GM12878 (cell line): ENCODE data around the gene SLC12A5. TPM values are rescaled to one million over a fixed set of nuclear protein-coding genes. Genes with fewer than 3 reads are reported as not detected.
A peak's percentile ranks its signal among the peaks of the same experiment; 100 is the strongest.

Experiments
- ATF3 ChIP-seq: IDR thresholded peaks from 2 replicates; pipeline ENCODE4 v1.6.1; 2011; ENCODE audit warnings: low read depth, mild to moderate bottlenecking, low read length, moderate library complexity, borderline replicate concordance; ENCODE audit errors: extremely low read depth
- BRCA1 ChIP-seq: IDR thresholded peaks from 2 replicates; pipeline ENCODE4 v1.6.1; 2011; ENCODE audit warnings: low read depth, low read length, improper control_type of control experiment
- CEBPB ChIP-seq, 2 experiments: fragments of 150-350 bp in 1 of 2; IDR thresholded peaks; 2 replicates each; pipeline ENCODE4 v1.6.1; 2012 to 2014; ENCODE audit warnings: low read depth in 2 of 2, low read length in 2 of 2, borderline replicate concordance in 1 of 2, inconsistent platforms in 1 of 2
- CHD1 ChIP-seq: IDR thresholded peaks from 2 replicates; pipeline ENCODE4 v1.6.1; 2012; ENCODE audit warnings: low read depth, low read length, improper control_type of control experiment
- CHD2 ChIP-seq: IDR thresholded peaks from 2 replicates; pipeline ENCODE4 v1.6.1; 2011; ENCODE audit warnings: low read depth, low read length, improper control_type of control experiment, borderline replicate concordance
- CREB1 ChIP-seq: IDR thresholded peaks from 2 replicates; pipeline ENCODE4 v1.6.1; 2012; ENCODE audit warnings: low read depth, mild to moderate bottlenecking, inconsistent platforms
- CREM ChIP-seq: IDR thresholded peaks from 2 replicates; pipeline ENCODE4 v1.6.1; 2014; ENCODE audit warnings: antibody characterized with exemption, low read depth
- E4F1 ChIP-seq: fragments of 450-650 bp; IDR thresholded peaks from 2 replicates; pipeline ENCODE4 v1.6.1; 2018; ENCODE audit warnings: borderline replicate concordance, mild to moderate bottlenecking; ENCODE audit not compliant: partially characterized antibody
- GATAD2B ChIP-seq: fragments of 450-650 bp; conservative IDR thresholded peaks from 2 replicates; pipeline ENCODE4 v1.6.1; 2017; ENCODE audit warnings: low read depth, mild to moderate bottlenecking, moderate library complexity
- KDM1A ChIP-seq: fragments of 200-600 bp; sonication (generic); IDR thresholded peaks from 2 replicates; pipeline ENCODE4 v1.6.1; 2016; ENCODE audit warnings: borderline replicate concordance
- MAX ChIP-seq: IDR thresholded peaks from 2 replicates; pipeline ENCODE4 v1.6.1; 2012; ENCODE audit warnings: low read depth, low read length, improper control_type of control experiment
- MEF2A ChIP-seq: IDR thresholded peaks from 2 replicates; pipeline ENCODE4 v1.6.1; 2011; ENCODE audit warnings: low read depth, mild to moderate bottlenecking, low read length, moderate library complexity; ENCODE audit not compliant: insufficient read depth
- MTA3 ChIP-seq: IDR thresholded peaks from 2 replicates; pipeline ENCODE4 v1.6.1; 2012; ENCODE audit warnings: low read length, inconsistent platforms, borderline replicate concordance
- NKRF ChIP-seq: fragments of 450-650 bp; conservative IDR thresholded peaks from 2 replicates; pipeline ENCODE4 v1.6.1; 2017; ENCODE audit warnings: mild to moderate bottlenecking, moderate library complexity
- NR2C2 ChIP-seq: IDR thresholded peaks from 2 replicates; pipeline ENCODE4 v1.6.1; 2011; ENCODE audit warnings: borderline replicate concordance, low read depth; ENCODE audit not compliant: control insufficient read depth, insufficient read length
- POLR2AphosphoS5 ChIP-seq: IDR thresholded peaks from 2 replicates; pipeline ENCODE4 v1.6.1; 2011; ENCODE audit warnings: mild to moderate bottlenecking, low read length, inconsistent platforms
- RELA ChIP-seq: fragments of 450-650 bp; IDR thresholded peaks from 2 replicates; pipeline ENCODE4 v1.8.0; 2014; ENCODE audit warnings: borderline replicate concordance; ENCODE audit not compliant: partially characterized antibody
- RUNX3 ChIP-seq: IDR thresholded peaks from 2 replicates; pipeline ENCODE4 v1.6.1; 2012; ENCODE audit warnings: low read length, inconsistent platforms
- SMAD1 ChIP-seq: fragments of 450-650 bp; IDR thresholded peaks from 2 replicates; pipeline ENCODE4 v1.6.1; 2018; ENCODE audit warnings: mild to moderate bottlenecking, low read depth; ENCODE audit not compliant: partially characterized antibody
- STAT1 ChIP-seq: fragments of 450-650 bp; conservative IDR thresholded peaks from 2 replicates; pipeline ENCODE4 v1.6.1; 2014; ENCODE audit warnings: antibody characterized with exemption, mild to moderate bottlenecking
- TARDBP ChIP-seq: IDR thresholded peaks from 2 replicates; pipeline ENCODE4 v1.6.1; 2016; ENCODE audit warnings: borderline replicate concordance
- TCF7 ChIP-seq: IDR thresholded peaks from 2 replicates; pipeline ENCODE4 v1.6.1; 2014; ENCODE audit warnings: antibody characterized with exemption, borderline replicate concordance
- ZNF274 ChIP-seq: IDR thresholded peaks from one replicate; pipeline ENCODE4 v1.8.0; 2011; ENCODE audit not compliant: insufficient read length, insufficient read depth
- ZNF622 ChIP-seq: fragments of 450-650 bp; IDR thresholded peaks from 2 replicates; pipeline ENCODE4 v1.6.1; 2017; ENCODE audit warnings: mild to moderate bottlenecking, inconsistent platforms
- polyA plus RNA-seq, 11 experiments: library from polyadenylated mRNA; depleted of rRNA in 4 of 11; unstranded in 6 of 11; stranded (reverse) in 5 of 11; fragments of >200 nt; fragmentation: Nextera tagmentation in 4 of 11; fragmentation: Illumina TruSeq in 1 of 11; extraction: Ambion mirVana in 4 of 11; extraction: Trizol in 1 of 11; gene quantifications; 1 replicate in 1 of 11; 2 replicates in 10 of 11; pipeline versions ENCODE4 v1.2.1 to v1.2.3, GENCODE V29; 2011 to 2016; ENCODE audit warnings: inconsistent platforms in 2 of 11, missing spikeins in 2 of 11, low read depth in 1 of 11
- total RNA-seq, 4 experiments: library from RNA; depleted of rRNA in 3 of 4; stranded (reverse); fragments of >200 nt in 3 of 4; fragmentation: Illumina TruSeq in 1 of 4; extraction: Trizol in 1 of 4; gene quantifications; 2 replicates each; pipeline versions ENCODE4 v1.2.1 to v1.2.3, GENCODE V29; 2013 to 2021
- TF ChIP-seq, protein P1 (sequence below): IDR thresholded peaks from 2 replicates; pipeline ENCODE4 v1.6.1; 2011; ENCODE audit warnings: low read depth, low read length, improper control_type of control experiment, borderline replicate concordance
- TF ChIP-seq, protein P2 (sequence below): IDR thresholded peaks from 2 replicates; pipeline ENCODE4 v1.6.1; 2012; ENCODE audit warnings: low read depth, low read length, improper control_type of control experiment

The SLC12A5 gene
- total and polyA plus RNA-seq, 10 of the 15 experiments (the other 5 are each of a cell fraction or from before 2014, with no cell fraction given), result 0.26 to 2.7 (median 1.2) TPM

GRCh38 chr20:46108435-46108841 is 79.4 kb downstream of the SLC12A5 start (continued):
- TF ChIP-seq E4F1 (no peak), NR2C2 (no peak), SMAD1 (no peak), MTA3 (no peak; the same call in 1 of the 2 replicates), CEBPB (IDR thresholded peaks at IDR 0.05; ENCODE audit: borderline replicate concordance in 1 of 2, low read depth in 2 of 2, low read length in 2 of 2) (no peak), MAX (no peak), CREM (peak; percentile 56; the same call in 1 of the 2 replicates), TCF7 (no peak), KDM1A (no peak), CREB1 (peak; percentile 75), CHD1 (no peak), POLR2AphosphoS5 (peak; percentile 36; the same call in 1 of the 2 replicates), STAT1 (no peak), ZNF622 (no peak), TARDBP (no peak), ZNF274 (no peak), CHD2 (no peak), MEF2A (0 out of 2 replicates have a peak, but pooled peaks have one; percentile 12), ATF3 (no peak), BRCA1 (no peak), NKRF (no peak), GATAD2B (0 out of 2 replicates have a peak, but pooled peaks have one; percentile 40), RUNX3 (peak; percentile 57), RELA (no peak)
- TF ChIP-seq, protein P1, sequence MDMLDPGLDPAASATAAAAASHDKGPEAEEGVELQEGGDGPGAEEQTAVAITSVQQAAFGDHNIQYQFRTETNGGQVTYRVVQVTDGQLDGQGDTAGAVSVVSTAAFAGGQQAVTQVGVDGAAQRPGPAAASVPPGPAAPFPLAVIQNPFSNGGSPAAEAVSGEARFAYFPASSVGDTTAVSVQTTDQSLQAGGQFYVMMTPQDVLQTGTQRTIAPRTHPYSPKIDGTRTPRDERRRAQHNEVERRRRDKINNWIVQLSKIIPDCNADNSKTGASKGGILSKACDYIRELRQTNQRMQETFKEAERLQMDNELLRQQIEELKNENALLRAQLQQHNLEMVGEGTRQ, result no peak
- TF ChIP-seq, protein P2, sequence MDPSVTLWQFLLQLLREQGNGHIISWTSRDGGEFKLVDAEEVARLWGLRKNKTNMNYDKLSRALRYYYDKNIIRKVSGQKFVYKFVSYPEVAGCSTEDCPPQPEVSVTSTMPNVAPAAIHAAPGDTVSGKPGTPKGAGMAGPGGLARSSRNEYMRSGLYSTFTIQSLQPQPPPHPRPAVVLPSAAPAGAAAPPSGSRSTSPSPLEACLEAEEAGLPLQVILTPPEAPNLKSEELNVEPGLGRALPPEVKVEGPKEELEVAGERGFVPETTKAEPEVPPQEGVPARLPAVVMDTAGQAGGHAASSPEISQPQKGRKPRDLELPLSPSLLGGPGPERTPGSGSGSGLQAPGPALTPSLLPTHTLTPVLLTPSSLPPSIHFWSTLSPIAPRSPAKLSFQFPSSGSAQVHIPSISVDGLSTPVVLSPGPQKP, result no peak
